Fibroblast of villous mesenchyme (primary cell): Measurements from ENCODE around the gene CDC25C. TPM values are rescaled to one million over a fixed set of nuclear protein-coding genes. Genes with fewer than 3 reads are reported as not detected.

Experiments used
- DNase-seq: peaks from one replicate; pipeline ENCODE4 v3.0.0-alpha.2; 2010; ENCODE audit warnings: low read depth
- H3K4me3 ChIP-seq: 2 replicates; pipeline ENCODE4 v1.5.1; 2011; ENCODE audit warnings: low read depth, mild to moderate bottlenecking, low read length
- total RNA-seq: library from RNA; depleted of rRNA; stranded (reverse); fragments of >200 nt; gene quantifications from 2 replicates; pipeline ENCODE4 v1.2.3, GENCODE V29; 2012
- TF ChIP-seq, protein P1 (sequence below): IDR thresholded peaks from 2 replicates; pipeline ENCODE4 v1.5.1; 2012; ENCODE audit warnings: low read depth, mild to moderate bottlenecking, low read length; ENCODE audit not compliant: insufficient read depth

Gene CDC25C
- total RNA-seq, 1 donor = 6.9 TPM

DNA sequence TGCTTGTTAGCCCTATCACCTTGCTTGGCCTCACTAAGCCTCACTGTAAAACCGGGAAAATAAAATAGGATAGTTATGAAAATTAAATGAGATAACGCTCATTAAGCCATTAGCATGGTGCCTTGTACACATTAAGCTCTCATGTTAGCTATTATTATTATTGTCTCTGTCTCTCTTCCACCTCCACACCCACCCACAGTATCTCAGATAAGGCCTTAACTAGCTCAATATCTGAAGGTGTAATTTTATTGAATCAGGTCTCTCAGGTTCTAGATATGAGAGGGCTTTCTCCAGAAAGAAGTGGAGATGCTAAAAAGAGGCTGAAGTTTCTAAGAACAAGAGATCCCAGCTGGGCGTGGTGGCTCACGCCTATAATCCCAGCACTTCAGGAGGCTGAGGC lies 84.8 kb downstream of the CDC25C start:
- DNase-seq = no peak
- TF ChIP-seq, protein P1, sequence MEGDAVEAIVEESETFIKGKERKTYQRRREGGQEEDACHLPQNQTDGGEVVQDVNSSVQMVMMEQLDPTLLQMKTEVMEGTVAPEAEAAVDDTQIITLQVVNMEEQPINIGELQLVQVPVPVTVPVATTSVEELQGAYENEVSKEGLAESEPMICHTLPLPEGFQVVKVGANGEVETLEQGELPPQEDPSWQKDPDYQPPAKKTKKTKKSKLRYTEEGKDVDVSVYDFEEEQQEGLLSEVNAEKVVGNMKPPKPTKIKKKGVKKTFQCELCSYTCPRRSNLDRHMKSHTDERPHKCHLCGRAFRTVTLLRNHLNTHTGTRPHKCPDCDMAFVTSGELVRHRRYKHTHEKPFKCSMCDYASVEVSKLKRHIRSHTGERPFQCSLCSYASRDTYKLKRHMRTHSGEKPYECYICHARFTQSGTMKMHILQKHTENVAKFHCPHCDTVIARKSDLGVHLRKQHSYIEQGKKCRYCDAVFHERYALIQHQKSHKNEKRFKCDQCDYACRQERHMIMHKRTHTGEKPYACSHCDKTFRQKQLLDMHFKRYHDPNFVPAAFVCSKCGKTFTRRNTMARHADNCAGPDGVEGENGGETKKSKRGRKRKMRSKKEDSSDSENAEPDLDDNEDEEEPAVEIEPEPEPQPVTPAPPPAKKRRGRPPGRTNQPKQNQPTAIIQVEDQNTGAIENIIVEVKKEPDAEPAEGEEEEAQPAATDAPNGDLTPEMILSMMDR = no peak
- H3K4me3 ChIP-seq = no peak overlapping the region

DNA sequence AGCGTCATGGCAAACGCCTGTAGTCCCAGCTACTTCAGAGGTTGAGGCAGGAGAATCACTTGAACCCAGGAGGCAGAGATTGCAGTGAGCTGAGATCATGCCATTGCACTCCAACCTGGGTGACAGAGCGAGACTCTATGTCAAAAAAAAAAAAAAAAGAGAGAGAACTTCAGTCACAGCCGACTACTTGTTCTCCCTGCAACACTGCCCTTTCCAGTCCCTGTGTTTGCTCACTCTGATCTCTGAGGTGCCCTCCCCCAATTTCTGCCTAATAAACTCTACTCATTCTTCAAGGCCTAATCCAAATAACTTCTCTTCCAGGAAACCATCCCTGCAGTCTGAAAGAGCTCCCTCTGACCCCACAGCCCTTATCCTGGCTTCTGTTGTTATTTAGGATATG lies 85.3 kb downstream of the CDC25C start:
- TF ChIP-seq, protein P1 = no peak
- H3K4me3 ChIP-seq = no peak overlapping the region
- no peak for DNase-seq

DNA sequence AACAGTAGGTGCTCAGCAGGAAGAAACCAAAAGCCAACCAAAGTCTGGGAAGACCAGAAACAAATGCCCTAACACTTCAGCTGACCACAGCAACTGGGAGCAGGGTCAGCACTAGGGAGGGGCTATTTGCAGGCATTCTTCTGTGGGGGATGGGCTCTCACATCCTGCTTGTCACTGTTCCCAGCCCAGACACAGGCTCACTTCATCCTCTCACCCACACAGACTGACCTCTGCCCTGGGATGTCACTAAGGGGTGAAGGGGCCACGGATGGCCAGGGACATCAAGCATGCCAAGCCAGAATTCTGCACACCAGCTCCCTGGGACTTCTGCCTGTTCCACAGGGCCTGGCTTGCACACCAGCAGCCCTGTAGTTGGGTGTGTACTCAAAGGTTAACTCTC lies 85.9 kb downstream of the CDC25C start:
- no peak for DNase-seq
- H3K4me3 ChIP-seq = no peak overlapping the region
- TF ChIP-seq, protein P1 = no peak

DNA sequence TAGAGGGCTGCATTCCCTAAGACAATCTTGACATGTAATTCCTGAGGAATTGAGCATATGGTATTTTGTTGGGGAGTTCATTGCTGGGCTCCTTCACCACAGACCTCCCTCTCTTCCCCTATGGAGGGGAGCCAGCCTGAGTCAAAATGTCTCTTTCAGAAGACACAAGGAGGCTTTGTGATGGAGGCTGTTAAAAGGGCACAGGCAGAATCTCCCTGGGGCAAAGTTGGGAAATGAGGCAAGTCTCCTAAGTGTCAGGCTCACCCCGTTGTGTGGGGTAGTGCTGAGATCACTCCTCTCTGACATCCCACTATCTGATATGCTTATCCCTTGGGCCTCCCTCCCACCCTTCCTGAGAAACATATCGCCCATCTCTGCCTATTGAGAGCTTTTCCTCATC lies 87.8 kb downstream of the CDC25C start:
- no peak for DNase-seq
- no peak overlapping the region for H3K4me3 ChIP-seq
- TF ChIP-seq, protein P1 = no peak

DNA sequence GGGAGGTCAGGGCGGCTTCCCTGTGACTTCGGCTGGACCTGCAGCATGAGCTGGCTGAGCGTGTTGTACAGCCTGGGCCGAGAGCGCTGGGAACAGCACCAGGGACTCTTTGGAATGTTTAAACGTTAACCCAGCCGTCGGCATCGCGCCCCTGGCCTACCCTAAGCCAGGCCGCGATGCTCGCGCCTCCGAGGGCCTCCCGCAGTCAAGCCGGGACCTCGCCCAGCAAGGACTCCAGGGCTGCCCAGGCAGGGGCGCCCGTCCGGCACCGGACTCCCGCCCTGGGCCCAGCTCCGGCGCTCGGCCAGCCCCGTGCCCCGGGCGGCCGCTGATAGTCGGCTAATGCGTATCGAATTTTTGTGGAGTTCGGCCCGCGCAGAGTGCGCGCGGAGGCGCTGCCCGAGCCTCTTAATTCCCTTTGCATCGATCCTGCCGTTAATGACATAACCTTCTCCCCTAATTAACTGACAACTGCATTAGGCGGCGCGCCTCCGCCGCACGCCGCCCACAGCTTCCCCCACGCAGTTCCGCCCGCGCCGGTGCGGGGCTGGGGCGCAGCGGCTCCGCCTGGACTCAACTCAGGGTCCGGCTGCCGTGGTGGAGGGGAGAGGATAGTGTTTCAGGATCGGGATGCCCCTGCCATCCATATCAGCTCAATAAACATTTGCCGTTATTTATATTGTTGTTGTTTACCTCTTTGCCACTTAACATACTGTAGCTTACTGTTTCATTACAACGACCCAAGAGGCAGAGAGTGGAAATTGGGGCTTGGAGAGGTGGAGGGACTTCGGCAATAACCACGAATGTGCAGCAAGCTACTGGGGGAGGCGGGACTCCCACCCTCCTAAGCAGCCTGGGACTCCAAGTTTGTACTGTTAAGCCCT lies 89.7 kb downstream of the CDC25C start:
- TF ChIP-seq, protein P1 = no peak
- no peak for DNase-seq

DNA sequence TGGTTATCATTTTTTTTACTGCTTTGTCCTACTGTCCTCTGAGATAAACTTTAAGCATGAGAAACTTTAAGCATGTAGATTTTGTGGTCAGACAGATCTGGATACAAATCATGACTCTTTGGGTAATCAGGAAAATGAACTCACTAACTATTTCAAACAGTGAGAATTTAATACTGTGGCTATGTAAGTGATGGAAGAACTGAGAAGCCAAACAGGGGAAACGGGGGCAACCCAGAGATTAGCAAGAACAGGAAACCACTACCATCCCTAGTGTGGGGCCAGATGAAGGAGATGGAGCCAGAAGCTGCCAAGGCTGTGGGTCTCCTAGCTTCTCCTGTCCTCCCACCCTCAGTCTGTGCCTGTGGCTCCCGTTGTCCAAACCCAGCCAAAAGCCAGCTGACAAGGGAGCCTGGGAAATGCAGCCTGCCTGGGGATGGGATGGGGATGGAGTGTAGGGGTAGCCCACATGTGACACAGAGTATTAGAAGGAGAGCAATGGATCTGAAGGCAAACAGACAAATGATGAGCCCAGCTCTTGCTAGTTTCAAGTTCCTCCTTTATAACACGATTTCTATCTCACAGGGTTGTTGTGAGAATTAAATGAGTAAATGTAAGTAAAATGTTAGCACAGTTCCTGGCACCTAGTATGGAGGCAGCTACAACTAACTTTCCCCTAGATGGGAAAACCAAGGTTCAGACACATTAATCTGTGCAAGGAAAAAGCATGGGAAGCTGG lies 90.8 kb downstream of the CDC25C start:
- H3K4me3 ChIP-seq = no peak overlapping the region
- TF ChIP-seq, protein P1 = no peak
- DNase-seq = no peak

More for the DNA sequence above, 89.7 kb downstream of the CDC25C start:
- H3K4me3 ChIP-seq = peak overlapping the region; percentile 44
